A549 (cell line): ENCODE data around the gene NECTIN1.

Experiments
- BCL3 ChIP-seq: fragments of >200 bp; sonication (Bioruptor Twin); formaldehyde crosslinking; IDR thresholded peaks from 3 replicates; pipeline ENCODE4 v1.6.1; 2016
- BHLHE40 ChIP-seq: IDR thresholded peaks from 2 replicates; pipeline ENCODE4 v1.6.1; 2012; ENCODE audit warnings: low read depth, low read length, inconsistent platforms
- CTCF ChIP-seq: fragments of >200 bp; sonication (Bioruptor Twin); formaldehyde crosslinking; IDR thresholded peaks from 3 replicates; pipeline ENCODE4 v1.5.1; 2016
- EP300 ChIP-seq, 2 experiments: fragments of >200 bp; sonication (Bioruptor Twin); formaldehyde crosslinking; IDR thresholded peaks; 2 replicates in 1 of 2; 3 replicates in 1 of 2; pipeline ENCODE4 v1.6.1; 2016 to 2017
- JUN ChIP-seq, 2 experiments: fragments of >200 bp; sonication (Bioruptor Twin); formaldehyde crosslinking; IDR thresholded peaks; 2 replicates in 1 of 2; 3 replicates in 1 of 2; pipeline ENCODE4 v1.6.1; 2016 to 2017
- KDM5A ChIP-seq: fragments of 200-600 bp; sonication (generic); IDR thresholded peaks from 2 replicates; pipeline ENCODE4 v1.6.1; 2016; ENCODE audit warnings: antibody characterized with exemption, mild to moderate bottlenecking
- MAX ChIP-seq: IDR thresholded peaks from 2 replicates; pipeline ENCODE4 v1.6.1; 2012
- MYC ChIP-seq: IDR thresholded peaks from 2 replicates; pipeline ENCODE4 v1.6.1; 2012; ENCODE audit warnings: mild to moderate bottlenecking, inconsistent platforms, low read length, improper control_type of control experiment, borderline replicate concordance
- POLR2A ChIP-seq: IDR thresholded peaks from 2 replicates; pipeline ENCODE4 v1.6.1; 2012; ENCODE audit warnings: mild to moderate bottlenecking, low read length
- RAD21 ChIP-seq, 2 experiments: fragments of >200 bp in 1 of 2; sonication (Bioruptor Twin) in 1 of 2; formaldehyde crosslinking in 1 of 2; IDR thresholded peaks in 1 of 2; conservative IDR thresholded peaks in 1 of 2; 2 replicates in 1 of 2; 3 replicates in 1 of 2; pipeline ENCODE4 v1.6.1; 2012 to 2018; ENCODE audit warnings: inconsistent platforms in 1 of 2
- SMC3 ChIP-seq: fragments of >200 bp; sonication (Bioruptor Twin); formaldehyde crosslinking; IDR thresholded peaks from 3 replicates; pipeline ENCODE4 v1.6.1; 2018; ENCODE audit warnings: inconsistent platforms

GRCh38 chr11:119645018-119645417, 84.0 kb downstream of the NECTIN1 start:
- TF ChIP-seq CTCF: no peak
- no peak for TF ChIP-seq BHLHE40
- TF ChIP-seq MYC: no peak
- no peak for TF ChIP-seq JUN (IDR thresholded peaks at IDR 0.05)
- TF ChIP-seq SMC3: no peak
- TF ChIP-seq MAX: no peak
- no peak for TF ChIP-seq RAD21 (conservative IDR thresholded peaks at IDR 0.05 in 1 of 2, IDR thresholded peaks at IDR 0.05 in 1 of 2)
- TF ChIP-seq POLR2A: no peak
- TF ChIP-seq EP300 (IDR thresholded peaks at IDR 0.05): no peak
- no peak for TF ChIP-seq BCL3
- TF ChIP-seq KDM5A: no peak
